Loucy (cell line): ENCODE data around the gene GREB1L.

Source experiments
- EZH2phosphoT487 ChIP-seq: fragments of 200-600 bp; IDR thresholded peaks from 2 replicates; pipeline ENCODE4 v1.6.1; 2018; ENCODE audit warnings: antibody characterized with exemption, mild to moderate bottlenecking, moderate library complexity, borderline replicate concordance
- TF ChIP-seq, protein P1 (sequence below): fragments of 200-600 bp; sonication (generic); conservative IDR thresholded peaks from 2 replicates; pipeline ENCODE4 v1.5.1; 2014; ENCODE audit warnings: mild to moderate bottlenecking, antibody characterized with exemption, low read length

DNA sequence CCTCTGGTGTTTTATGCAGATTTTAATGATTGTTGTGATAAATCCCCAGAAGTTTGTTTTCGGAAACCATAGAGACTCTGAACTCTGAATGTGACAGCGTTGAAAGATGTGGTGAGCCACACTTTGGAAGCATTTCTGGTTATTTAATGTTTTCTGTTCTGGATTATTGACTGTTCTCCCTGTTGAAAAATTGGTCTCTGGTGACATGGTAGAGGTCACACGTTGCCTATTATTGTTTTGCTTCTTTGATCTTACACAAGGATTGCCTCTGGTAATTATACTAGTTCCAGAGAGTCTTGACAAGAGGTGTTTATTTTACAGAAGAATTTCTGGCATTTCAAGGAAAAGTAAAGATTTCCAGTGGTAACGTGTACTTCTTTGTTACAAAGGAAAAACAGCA, 127.1 kb downstream of the GREB1L start:
- TF ChIP-seq, protein P1, sequence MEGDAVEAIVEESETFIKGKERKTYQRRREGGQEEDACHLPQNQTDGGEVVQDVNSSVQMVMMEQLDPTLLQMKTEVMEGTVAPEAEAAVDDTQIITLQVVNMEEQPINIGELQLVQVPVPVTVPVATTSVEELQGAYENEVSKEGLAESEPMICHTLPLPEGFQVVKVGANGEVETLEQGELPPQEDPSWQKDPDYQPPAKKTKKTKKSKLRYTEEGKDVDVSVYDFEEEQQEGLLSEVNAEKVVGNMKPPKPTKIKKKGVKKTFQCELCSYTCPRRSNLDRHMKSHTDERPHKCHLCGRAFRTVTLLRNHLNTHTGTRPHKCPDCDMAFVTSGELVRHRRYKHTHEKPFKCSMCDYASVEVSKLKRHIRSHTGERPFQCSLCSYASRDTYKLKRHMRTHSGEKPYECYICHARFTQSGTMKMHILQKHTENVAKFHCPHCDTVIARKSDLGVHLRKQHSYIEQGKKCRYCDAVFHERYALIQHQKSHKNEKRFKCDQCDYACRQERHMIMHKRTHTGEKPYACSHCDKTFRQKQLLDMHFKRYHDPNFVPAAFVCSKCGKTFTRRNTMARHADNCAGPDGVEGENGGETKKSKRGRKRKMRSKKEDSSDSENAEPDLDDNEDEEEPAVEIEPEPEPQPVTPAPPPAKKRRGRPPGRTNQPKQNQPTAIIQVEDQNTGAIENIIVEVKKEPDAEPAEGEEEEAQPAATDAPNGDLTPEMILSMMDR: no peak
- TF ChIP-seq EZH2phosphoT487: no peak
